BJ (cell line): ENCODE data around the gene RNF212. TPM values are rescaled to one million over a fixed set of nuclear protein-coding genes. Genes with fewer than 3 reads are reported as not detected.

Experiments used
- CTCF ChIA-PET: fragments of 350-600 bp; formaldehyde crosslinking; extraction: SDS; loops from one replicate; lab custom pipeline; 2021; ENCODE audit warnings: antibody characterized with exemption, inconsistent platforms; lab: Yijun Ruan, JAX
- POLR2A ChIA-PET: fragments of 300-600 bp; sonication (Branson Sonifier 250); formaldehyde crosslinking; extraction: SDS; loops from one replicate; lab custom pipeline; 2021; ENCODE audit warnings: antibody characterized with exemption; lab: Charles Lee
- DNase-seq: peaks from one replicate; pipeline ENCODE4 v3.0.0-alpha.2; 2011; ENCODE audit warnings: low read depth
- H3K27me3 ChIP-seq: 2 replicates; pipeline ENCODE4 v1.6.0; 2011; ENCODE audit warnings: low read length; ENCODE audit not compliant: control insufficient read depth, insufficient read depth
- H3K36me3 ChIP-seq: 2 replicates; pipeline ENCODE4 v1.5.1; 2011; ENCODE audit warnings: low read length; ENCODE audit not compliant: control insufficient read depth, insufficient read depth
- H3K4me3 ChIP-seq: 2 replicates; pipeline ENCODE4 v1.5.1; 2011; ENCODE audit warnings: low read depth, mild to moderate bottlenecking, control low read depth, low read length
- polyA plus RNA-seq: library from polyadenylated mRNA; depleted of rRNA; stranded (reverse); fragments of >200 nt; gene quantifications from 2 replicates; pipeline ENCODE4 v1.2.3, GENCODE V29; 2011
- TF ChIP-seq, protein P1 (sequence below): IDR thresholded peaks from 2 replicates; pipeline ENCODE4 v1.5.1; 2011; ENCODE audit warnings: low read depth, mild to moderate bottlenecking, control low read depth, inconsistent platforms, low read length, moderate library complexity; ENCODE audit not compliant: insufficient read depth

The RNF212 gene
- polyA plus RNA-seq, 1 experiment, result 2.9 TPM

DNA sequence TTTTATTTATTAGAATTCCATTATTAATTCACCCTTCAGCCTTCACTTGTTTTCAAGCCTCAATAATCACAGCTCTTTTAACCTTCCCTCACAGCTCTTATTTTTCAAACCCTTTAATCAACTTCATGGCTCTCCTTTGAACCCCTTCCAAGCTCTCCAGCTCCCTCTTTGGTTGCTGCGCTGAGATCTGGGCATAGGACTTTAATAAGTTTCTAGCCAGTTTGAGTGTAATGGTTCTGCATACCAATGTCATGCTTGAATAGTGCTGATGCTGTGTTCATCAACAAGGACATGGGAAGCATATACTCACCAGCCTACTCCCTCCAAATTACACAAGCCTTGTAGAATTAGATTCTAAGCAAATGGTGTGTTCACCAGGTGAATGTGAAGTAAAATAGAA, 3.5 kb upstream of the RNF212 start:
- CTCF ChIA-PET, result interaction anchor here (3.2 kb wide), 1 partner anchor 13 kb away, joined by 13 read pairs; no protein-coding TSS in a partner anchor
- Histone ChIP-seq H3K36me3 (no peaks in the 10 kb centered on the region), H3K27me3 (peaks cover 4% of the 10 kb centered on the region; the same call in 1 of the 2 replicates), H3K4me3 (no peak overlapping the region)
- no peak for DNase-seq
- POLR2A ChIA-PET, result interaction anchor here (0.6 kb wide), 1 partner anchor 230 kb away, joined by 3 read pairs; no protein-coding TSS in a partner anchor
- TF ChIP-seq, protein P1, sequence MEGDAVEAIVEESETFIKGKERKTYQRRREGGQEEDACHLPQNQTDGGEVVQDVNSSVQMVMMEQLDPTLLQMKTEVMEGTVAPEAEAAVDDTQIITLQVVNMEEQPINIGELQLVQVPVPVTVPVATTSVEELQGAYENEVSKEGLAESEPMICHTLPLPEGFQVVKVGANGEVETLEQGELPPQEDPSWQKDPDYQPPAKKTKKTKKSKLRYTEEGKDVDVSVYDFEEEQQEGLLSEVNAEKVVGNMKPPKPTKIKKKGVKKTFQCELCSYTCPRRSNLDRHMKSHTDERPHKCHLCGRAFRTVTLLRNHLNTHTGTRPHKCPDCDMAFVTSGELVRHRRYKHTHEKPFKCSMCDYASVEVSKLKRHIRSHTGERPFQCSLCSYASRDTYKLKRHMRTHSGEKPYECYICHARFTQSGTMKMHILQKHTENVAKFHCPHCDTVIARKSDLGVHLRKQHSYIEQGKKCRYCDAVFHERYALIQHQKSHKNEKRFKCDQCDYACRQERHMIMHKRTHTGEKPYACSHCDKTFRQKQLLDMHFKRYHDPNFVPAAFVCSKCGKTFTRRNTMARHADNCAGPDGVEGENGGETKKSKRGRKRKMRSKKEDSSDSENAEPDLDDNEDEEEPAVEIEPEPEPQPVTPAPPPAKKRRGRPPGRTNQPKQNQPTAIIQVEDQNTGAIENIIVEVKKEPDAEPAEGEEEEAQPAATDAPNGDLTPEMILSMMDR, result 0 out of 2 replicates have a peak, but pooled peaks have one; percentile 16

- DNase-seq, result no peak
- Histone ChIP-seq H3K4me3 (no peak overlapping the region), H3K36me3 (no peaks in the 10 kb centered on the region), H3K27me3 (peaks cover 4% of the 10 kb centered on the region)
- ChIA-PET POLR2A (no interaction called here), CTCF (interaction anchor here (1.0 to 3.2 kb wide), 5 partner anchors 14 to 152 kb away, joined by 3 to 13 read pairs (median 5); no protein-coding TSS in a partner anchor)
- TF ChIP-seq, protein P1, result no peak
Observed at GRCh38 chr4:1115528-1116293, 2.3 kb upstream of the RNF212 start.

GRCh38 chr4:1112821-1113182, 562 bp downstream of the RNF212 start:
- TF ChIP-seq, protein P1, result no peak
- no peak for DNase-seq
- ChIA-PET POLR2A (no interaction called here), CTCF (no interaction called here)
- Histone ChIP-seq H3K36me3 (no peaks in the 10 kb centered on the region), H3K4me3 (no peak overlapping the region), H3K27me3 (peaks cover 8% of the 10 kb centered on the region)

- CTCF ChIA-PET, result no interaction called here
- TF ChIP-seq, protein P1, result no peak
Observed at GRCh38 chr4:1112174-1112820, 1.1 kb downstream of the RNF212 start.

GRCh38 chr4:1111259-1111809, 2.0 kb downstream of the RNF212 start:
- POLR2A ChIA-PET, result no interaction called here
- no peaks in the 10 kb centered on the region for H3K36me3 ChIP-seq
- no peak for DNase-seq
- no peak overlapping the region for H3K4me3 ChIP-seq
- CTCF ChIA-PET, result interaction anchor here (0.6 to 1.3 kb wide), 2 partner anchors 20 to 1947 kb away, joined by 3 to 5 read pairs; no protein-coding TSS in a partner anchor
- H3K27me3 ChIP-seq, result peaks cover 8% of the 10 kb centered on the region
- TF ChIP-seq, protein P1, result no peak

More at GRCh38 chr4:1112174-1112820, 1.1 kb downstream of the RNF212 start:
- POLR2A ChIA-PET, result no interaction called here
- Histone ChIP-seq H3K36me3 (no peaks in the 10 kb centered on the region), H3K27me3 (peaks cover 8% of the 10 kb centered on the region), H3K4me3 (no peak overlapping the region)
- no peak for DNase-seq
